Loucy (cell line): Measurements from ENCODE around the gene IMP3.

ENCODE experiments used
- H2AFZ ChIP-seq: fragments of 200-600 bp; sonication (generic); 2 replicates; pipeline ENCODE4 v1.6.0; 2016; ENCODE audit warnings: antibody characterized with exemption, mild to moderate bottlenecking, low read length, moderate library complexity
- H3F3A ChIP-seq: fragments of 200-600 bp; 2 replicates; pipeline ENCODE4 v1.6.0; 2016; ENCODE audit warnings: antibody characterized with exemption, low read depth, mild to moderate bottlenecking
- H3K27me3 ChIP-seq: fragments of 200-600 bp; sonication (generic); 2 replicates; pipeline ENCODE4 v1.6.1; 2014; ENCODE audit warnings: low read length, mild to moderate bottlenecking; ENCODE audit not compliant: insufficient read depth, poor library complexity, severe bottlenecking
- H3K36me3 ChIP-seq: fragments of 200-600 bp; sonication (generic); 2 replicates; pipeline ENCODE4 v1.6.1; 2016; ENCODE audit warnings: low read length; ENCODE audit not compliant: insufficient read depth
- H3K4me1 ChIP-seq: fragments of 200-600 bp; sonication (generic); 2 replicates; pipeline ENCODE4 v1.5.1; 2014; ENCODE audit warnings: low read length, mild to moderate bottlenecking; ENCODE audit not compliant: insufficient read depth, poor library complexity, severe bottlenecking
- H3K4me2 ChIP-seq: fragments of 200-600 bp; sonication (generic); 2 replicates; pipeline ENCODE4 v1.6.0; 2014; ENCODE audit warnings: antibody characterized with exemption, low read length, low read depth, mild to moderate bottlenecking; ENCODE audit not compliant: poor library complexity, severe bottlenecking
- H3K4me3 ChIP-seq: fragments of 200-600 bp; sonication (generic); 2 replicates; pipeline ENCODE4 v1.5.1; 2014; ENCODE audit warnings: low read length, mild to moderate bottlenecking, mixed read lengths; ENCODE audit not compliant: poor library complexity, severe bottlenecking
- H3K79me2 ChIP-seq: fragments of 200-600 bp; sonication (generic); 2 replicates; pipeline ENCODE4 v1.6.1; 2014; ENCODE audit warnings: low read length; ENCODE audit not compliant: insufficient read depth
- H3K9ac ChIP-seq: fragments of 200-600 bp; sonication (generic); 2 replicates; pipeline ENCODE4 v1.6.0; 2014; ENCODE audit warnings: mild to moderate bottlenecking, low read depth, low read length, moderate library complexity; ENCODE audit not compliant: poor library complexity, severe bottlenecking
- H3K9me2 ChIP-seq: fragments of 200-600 bp; sonication (generic); replicated peaks from 2 replicates; pipeline ENCODE4 v1.6.1; 2016; ENCODE audit warnings: low read depth, low read length, mixed read lengths
- H3K9me3 ChIP-seq: fragments of 200-600 bp; sonication (generic); 2 replicates; pipeline ENCODE4 v1.6.1; 2014; ENCODE audit warnings: mild to moderate bottlenecking, antibody characterized with exemption, low read length, low read depth; ENCODE audit not compliant: insufficient read depth
- H4K20me1 ChIP-seq: fragments of 200-600 bp; sonication (generic); 2 replicates; pipeline ENCODE4 v1.6.0; 2014; ENCODE audit warnings: antibody characterized with exemption, low read length, mild to moderate bottlenecking; ENCODE audit not compliant: insufficient read depth, poor library complexity, severe bottlenecking
- CTCF ChIP-seq: fragments of 200-600 bp; sonication (generic); conservative IDR thresholded peaks from 2 replicates; pipeline ENCODE4 v1.5.1; 2014; ENCODE audit warnings: mild to moderate bottlenecking, antibody characterized with exemption, low read length
- EZH2phosphoT487 ChIP-seq: fragments of 200-600 bp; IDR thresholded peaks from 2 replicates; pipeline ENCODE4 v1.6.1; 2018; ENCODE audit warnings: antibody characterized with exemption, mild to moderate bottlenecking, moderate library complexity, borderline replicate concordance

IMP3 gene

GRCh38 chr15:75620058-75620820, 19.8 kb downstream of the IMP3 start:
- Histone ChIP-seq H2AFZ (no peak overlapping the region), H3K36me3 (peaks cover 23% of the 10 kb centered on the region; the same call in 1 of the 2 replicates), H3K27me3 (no peaks in the 10 kb centered on the region), H3K4me1 (peaks cover 15% of the 10 kb centered on the region), H3K9me3 (no peaks in the 10 kb centered on the region), H3K9ac (peak overlapping the region; percentile 17), H3K4me2 (peak overlapping the region; percentile 17), H3K4me3 (no peak overlapping the region), H3K9me2 (no peaks in the 10 kb centered on the region), H3K79me2 (peaks cover 11% of the 10 kb centered on the region), H3F3A (peaks cover 7% of the 10 kb centered on the region; the same call in 1 of the 2 replicates), H4K20me1 (no peaks in the 10 kb centered on the region)
- TF ChIP-seq CTCF (no peak), EZH2phosphoT487 (no peak)

- peaks cover 2% of the 10 kb centered on the region; the same call in 1 of the 2 replicates for H3F3A ChIP-seq
- peaks cover 15% of the 10 kb centered on the region for H3K4me1 ChIP-seq
- TF ChIP-seq EZH2phosphoT487: no peak
- TF ChIP-seq CTCF: no peak
- no peaks in the 10 kb centered on the region for H3K27me3 ChIP-seq
- no peaks in the 10 kb centered on the region for H4K20me1 ChIP-seq
- no peaks in the 10 kb centered on the region for H3K79me2 ChIP-seq
- H2AFZ ChIP-seq: no peak overlapping the region
- H3K4me2 ChIP-seq: no peak overlapping the region
- no peaks in the 10 kb centered on the region for H3K9me2 ChIP-seq
- peaks cover 44% of the 10 kb centered on the region; the same call in 1 of the 2 replicates for H3K36me3 ChIP-seq
- no peak overlapping the region for H3K9ac ChIP-seq
- no peaks in the 10 kb centered on the region for H3K9me3 ChIP-seq
- H3K4me3 ChIP-seq: no peak overlapping the region
Measured at GRCh38 chr15:75616766-75617165, 23.3 kb downstream of the IMP3 start.

- peaks cover 37% of the 10 kb centered on the region; the same call in 1 of the 2 replicates for H3K36me3 ChIP-seq
- peaks cover 15% of the 10 kb centered on the region for H3F3A ChIP-seq
- H3K27me3 ChIP-seq: no peaks in the 10 kb centered on the region
- peak overlapping the region; percentile 82 for H3K4me2 ChIP-seq
- peaks cover 31% of the 10 kb centered on the region for H3K4me1 ChIP-seq
- no peaks in the 10 kb centered on the region for H4K20me1 ChIP-seq
- H3K4me3 ChIP-seq: peak overlapping the region; percentile 56
- H3K79me2 ChIP-seq: no peaks in the 10 kb centered on the region
- no peaks in the 10 kb centered on the region for H3K9me2 ChIP-seq
- H3K9ac ChIP-seq: peak overlapping the region; percentile 62
- no peaks in the 10 kb centered on the region for H3K9me3 ChIP-seq
- peak overlapping the region; percentile 3; the same call in 1 of the 2 replicates for H2AFZ ChIP-seq
- TF ChIP-seq EZH2phosphoT487: no peak
- TF ChIP-seq CTCF: no peak
Measured at GRCh38 chr15:75606711-75607699, 33.0 kb downstream of the IMP3 start.
